CD14-positive monocyte (primary cell): Measurements from ENCODE around the gene XPR1. TPM values are rescaled to one million over a fixed set of nuclear protein-coding genes. Genes with fewer than 3 reads are reported as not detected.
A peak's percentile ranks its signal among the peaks of the same experiment; 100 is the strongest.

Experiments used
- DNase-seq, 3 donors: peaks; one replicate each; pipeline ENCODE4 v3.0.0-alpha.2; 2011 to 2022
- H2AFZ ChIP-seq: 2 replicates; pipeline ENCODE4 v1.6.0; 2012; ENCODE audit warnings: mild to moderate bottlenecking, low read depth, low read length, inconsistent platforms; ENCODE audit not compliant: insufficient read depth, poor library complexity, severe bottlenecking
- H3K27ac ChIP-seq, 2 donors: 1 replicate in 1 of 2; 2 replicates in 1 of 2; pipeline ENCODE4 v1.5.1; 2012 to 2013; ENCODE audit warnings: low read length in 2 of 2, control low read depth in 1 of 2, inconsistent platforms in 1 of 2, low read depth in 1 of 2, mild to moderate bottlenecking in 1 of 2
- H3K27me3 ChIP-seq, 2 donors: one replicate each; pipeline versions ENCODE4 v1.6.0 to v1.6.1; 2011 to 2013; ENCODE audit warnings: low read length in 2 of 2; ENCODE audit not compliant: control insufficient read depth in 2 of 2, insufficient read depth in 2 of 2
- H3K36me3 ChIP-seq, 2 donors: replicated peaks in 1 of 2; 1 replicate in 1 of 2; 2 replicates in 1 of 2; pipeline versions ENCODE4 v1.5.1 to v1.6.1; 2012 to 2013; ENCODE audit warnings: low read length in 2 of 2, control low read depth in 1 of 2, inconsistent platforms in 1 of 2, mild to moderate bottlenecking in 1 of 2; ENCODE audit not compliant: insufficient read depth in 2 of 2, control insufficient read depth in 1 of 2
- H3K4me1 ChIP-seq, 2 donors: 1 replicate in 1 of 2; 2 replicates in 1 of 2; pipeline versions ENCODE4 v1.5.1 to v1.6.1; 2012 to 2013; ENCODE audit warnings: low read length in 2 of 2, control low read depth in 1 of 2, inconsistent platforms in 1 of 2, mild to moderate bottlenecking in 1 of 2, moderate library complexity in 1 of 2; ENCODE audit not compliant: insufficient read depth in 2 of 2, control insufficient read depth in 1 of 2
- H3K4me2 ChIP-seq: replicated peaks from 2 replicates; pipeline ENCODE3; 2012; ENCODE audit warnings: low read length, moderate library complexity, mild to moderate bottlenecking; ENCODE audit not compliant: poor library complexity, severe bottlenecking; ENCODE audit errors: extremely low read depth
- H3K4me3 ChIP-seq, 3 experiments: fragments of 200-600 bp in 1 of 3; sonication (generic) in 1 of 3; replicated peaks in 1 of 3; 1 replicate in 2 of 3; 2 replicates in 1 of 3; pipeline ENCODE4 v1.5.1; 2011 to 2013; ENCODE audit warnings: low read length in 3 of 3, mild to moderate bottlenecking in 3 of 3, control low read depth in 2 of 3, low read depth in 2 of 3, inconsistent platforms in 1 of 3, moderate library complexity in 1 of 3
- H3K79me2 ChIP-seq: 2 replicates; pipeline ENCODE4 v1.6.0; 2012; ENCODE audit warnings: mild to moderate bottlenecking, control low read depth, inconsistent platforms, low read length, moderate library complexity; ENCODE audit not compliant: insufficient read depth
- H3K9ac ChIP-seq: 2 replicates; pipeline ENCODE4 v1.6.0; 2017; ENCODE audit warnings: low read length, mild to moderate bottlenecking; ENCODE audit not compliant: insufficient read depth, poor library complexity, severe bottlenecking
- H3K9me3 ChIP-seq, 2 donors: replicated peaks in 1 of 2; 1 replicate in 1 of 2; 2 replicates in 1 of 2; pipeline versions ENCODE4 v1.5.1 to v1.6.1; 2012 to 2013; ENCODE audit warnings: low read length in 2 of 2, control low read depth in 1 of 2; ENCODE audit not compliant: control insufficient read depth in 1 of 2, insufficient read depth in 1 of 2
- H4K20me1 ChIP-seq: 2 replicates; pipeline ENCODE4 v1.6.0; 2012; ENCODE audit warnings: mild to moderate bottlenecking, low read length, control low read depth, moderate library complexity; ENCODE audit not compliant: insufficient read depth
- H3K27ac Mint-ChIP-seq, 7 donors: one replicate each; pipeline ENCODE4 v1.8.0; 2020; ENCODE audit warnings: mild to moderate bottlenecking in 7 of 7, mixed read lengths in 7 of 7, moderate library complexity in 6 of 7, inconsistent platforms in 2 of 7
- H3K27me3 Mint-ChIP-seq, 3 donors: one replicate each; pipeline ENCODE4 v1.8.0; 2021 to 2022; ENCODE audit warnings: low read depth in 3 of 3, mild to moderate bottlenecking in 3 of 3, mixed read lengths in 3 of 3, moderate library complexity in 3 of 3, inconsistent platforms in 1 of 3
- H3K36me3 Mint-ChIP-seq, 2 donors: one replicate each; pipeline ENCODE4 v1.8.0; 2020; ENCODE audit warnings: mixed read lengths in 2 of 2, inconsistent platforms in 1 of 2, mild to moderate bottlenecking in 1 of 2
- H3K4me1 Mint-ChIP-seq: one replicate; pipeline ENCODE4 v1.8.0; 2020; ENCODE audit warnings: mild to moderate bottlenecking, mixed read lengths
- H3K4me3 Mint-ChIP-seq, 2 donors: one replicate each; pipeline ENCODE4 v1.8.0; 2020; ENCODE audit warnings: mild to moderate bottlenecking in 2 of 2, mixed read lengths in 2 of 2, moderate library complexity in 1 of 2
- H3K9me3 Mint-ChIP-seq, 7 donors: one replicate each; pipeline ENCODE4 v1.8.0; 2020 to 2022; ENCODE audit warnings: mixed read lengths in 7 of 7, mild to moderate bottlenecking in 6 of 7, moderate library complexity in 6 of 7, inconsistent platforms in 2 of 7
- CTCF ChIP-seq: fragments of 200-600 bp; IDR thresholded peaks from one replicate; pipeline ENCODE4 v1.8.0; 2022; ENCODE audit warnings: antibody characterized with exemption, mild to moderate bottlenecking
- WGBS: methylation state at CpG from one replicate; pipeline ENCODE4 v1.1.5; 2013; ENCODE audit warnings: missing lambda C conversion rate; ENCODE audit not compliant: insufficient coverage; 5-methylcytosine and 5-hydroxymethylcytosine counted together
- intact Hi-C, 2 donors: fragments of 100-400 bp; cut with micrococcal nuclease; formaldehyde crosslinking; loops; one replicate each; pipeline versions ENCODE4 v1.15.0 to v1.15.1; 2023
- polyA plus RNA-seq, 3 donors: library from polyadenylated mRNA; depleted of rRNA in 1 of 3; unstranded in 2 of 3; stranded (reverse) in 1 of 3; fragments of 300-500 nt in 2 of 3; fragments of >200 nt in 1 of 3; fragmentation: Illumina TruSeq in 2 of 3; gene quantifications; 1 replicate in 2 of 3; 2 replicates in 1 of 3; pipeline ENCODE4 v1.2.3, GENCODE V29; 2012 to 2021

The XPR1 gene
- polyA plus RNA-seq, 3 donors = 4.7 to 12.5 (median 8.7) TPM

GRCh38 chr1:180802813-180803212 lies 171.0 kb downstream of the XPR1 start:
- Histone ChIP-seq H4K20me1 (no peaks in the 10 kb centered on the region), H2AFZ (no peak overlapping the region), H3K9ac (no peak overlapping the region), H3K9me3 (no peaks in the 10 kb centered on the region), H3K4me3 (no peak overlapping the region), H3K4me1 (no peaks in the 10 kb centered on the region), H3K79me2 (no peaks in the 10 kb centered on the region), H3K36me3 (peaks cover 9 to 24% of the 10 kb centered on the region in 2 donors), H3K27me3 (no peaks in the 10 kb centered on the region), H3K4me2 (no peak overlapping the region), H3K27ac (no peak overlapping the region)
- Mint-ChIP-seq H3K9me3 (peaks cover 0 to 2% (median 0%) of the 10 kb centered on the region in 7 donors), H3K27ac (no peak overlapping the region), H3K4me1 (peaks cover 6% of the 10 kb centered on the region), H3K27me3 (no peaks in the 10 kb centered on the region), H3K4me3 (no peak overlapping the region), H3K36me3 (peaks cover 17 to 18% of the 10 kb centered on the region in 2 donors)
- intact Hi-C loops = no loop called here
- TF ChIP-seq CTCF = no peak
- no peak for DNase-seq
- WGBS = no CpG with 5 or more reads among the region's 2 CpGs

- Histone ChIP-seq H4K20me1 (no peaks in the 10 kb centered on the region), H3K27ac (no peak overlapping the region), H3K4me2 (no peak overlapping the region), H2AFZ (no peak overlapping the region), H3K9me3 (no peaks in the 10 kb centered on the region), H3K4me3 (no peak overlapping the region), H3K27me3 (no peaks in the 10 kb centered on the region), H3K79me2 (no peaks in the 10 kb centered on the region), H3K4me1 (no peaks in the 10 kb centered on the region), H3K36me3 (peaks cover 9 to 27% of the 10 kb centered on the region in 2 donors), H3K9ac (no peak overlapping the region)
- TF ChIP-seq CTCF = no peak
- Mint-ChIP-seq H3K36me3 (peaks cover 19 to 27% of the 10 kb centered on the region in 2 donors), H3K4me3 (no peak overlapping the region), H3K4me1 (peaks cover 6% of the 10 kb centered on the region), H3K27me3 (no peaks in the 10 kb centered on the region), H3K9me3 (peaks cover 0 to 2% (median 0%) of the 10 kb centered on the region in 7 donors), H3K27ac (peak overlapping the region in 1 of 7 donors; percentile 23)
- DNase-seq = no peak
- intact Hi-C loops = no loop called here
Observed at GRCh38 chr1:180805316-180805715, 173.5 kb downstream of the XPR1 start.
